PFSK-1 (cell line): ENCODE results near the gene DUSP18.

Experiments
- FOXP2 ChIP-seq: optimal IDR thresholded peaks from 2 replicates; pipeline ENCODE3; 2011; ENCODE audit warnings: borderline replicate concordance, control low read depth, inconsistent platforms; ENCODE audit not compliant: insufficient read depth; ENCODE audit errors: extremely low read length, extremely low read depth
- POLR2AphosphoS5 ChIP-seq: IDR thresholded peaks from 2 replicates; pipeline ENCODE4 v1.6.1; 2012; ENCODE audit warnings: low read depth, mild to moderate bottlenecking, control low read depth, low read length, moderate library complexity
- REST ChIP-seq, 2 experiments: IDR thresholded peaks; 2 replicates each; pipeline versions ENCODE4 v1.6.1 to v1.8.0; 2011 to 2012; ENCODE audit warnings: low read depth in 2 of 2, low read length in 2 of 2, control low read depth in 1 of 2, inconsistent platforms in 1 of 2, mild to moderate bottlenecking in 1 of 2, moderate library complexity in 1 of 2; ENCODE audit not compliant: insufficient read depth in 1 of 2
- SIN3A ChIP-seq: IDR thresholded peaks from 2 replicates; pipeline ENCODE4 v1.6.1; 2012; ENCODE audit warnings: mild to moderate bottlenecking, low read length, moderate library complexity, borderline replicate concordance; ENCODE audit not compliant: insufficient read depth
- TAF1 ChIP-seq: IDR thresholded peaks from 2 replicates; pipeline ENCODE4 v1.6.1; 2012; ENCODE audit warnings: low read length, control low read depth, borderline replicate concordance; ENCODE audit not compliant: insufficient read depth

DUSP18 gene

GRCh38 chr22:30628491-30628890 is 39.2 kb downstream of the DUSP18 start:
- no peak for TF ChIP-seq TAF1
- TF ChIP-seq FOXP2, result no peak
- no peak for TF ChIP-seq REST (IDR thresholded peaks at IDR 0.05; ENCODE audit: insufficient read depth in 1 of 2, low read depth in 2 of 2, low read length in 2 of 2)
- TF ChIP-seq POLR2AphosphoS5, result no peak
- TF ChIP-seq SIN3A, result no peak

GRCh38 chr22:30627471-30627870 is 40.2 kb downstream of the DUSP18 start:
- TF ChIP-seq SIN3A, result no peak
- TF ChIP-seq REST (IDR thresholded peaks at IDR 0.05; ENCODE audit: insufficient read depth in 1 of 2, low read depth in 2 of 2, low read length in 2 of 2), result no peak
- no peak for TF ChIP-seq POLR2AphosphoS5
- TF ChIP-seq FOXP2, result no peak
- TF ChIP-seq TAF1, result no peak

- no peak for TF ChIP-seq FOXP2
- no peak for TF ChIP-seq POLR2AphosphoS5
- no peak for TF ChIP-seq REST (IDR thresholded peaks at IDR 0.05; ENCODE audit: insufficient read depth in 1 of 2, low read depth in 2 of 2, low read length in 2 of 2)
- TF ChIP-seq SIN3A, result no peak
- no peak for TF ChIP-seq TAF1
Observed at GRCh38 chr22:30626413-30626812, 41.3 kb downstream of the DUSP18 start.

GRCh38 chr22:30617819-30618218 is 49.9 kb downstream of the DUSP18 start:
- TF ChIP-seq FOXP2 (no peak), POLR2AphosphoS5 (no peak), SIN3A (no peak), REST (IDR thresholded peaks at IDR 0.05; ENCODE audit: insufficient read depth in 1 of 2, low read depth in 2 of 2, low read length in 2 of 2) (no peak), TAF1 (no peak)

- no peak for TF ChIP-seq POLR2AphosphoS5
- no peak for TF ChIP-seq TAF1
Observed at GRCh38 chr22:30615543-30615954, 52.1 kb downstream of the DUSP18 start.
